Measurements from ENCODE around the gene ZMYND15. TPM values are rescaled to one million over a fixed set of nuclear protein-coding genes. Genes with fewer than 3 reads are reported as not detected.
A peak's percentile ranks its signal among the peaks of the same experiment; 100 is the strongest.

ZMYND15 gene
- total RNA-seq, 2 donors from 2014 or later, result 0.21 to 0.39 TPM

- DNase-seq, result no peak
- intact Hi-C loops (cut with DNase I), result no loop called here
- no peak for ATAC-seq
Measured at GRCh38 chr17:4769628-4770027, 30.0 kb downstream of the ZMYND15 start.

DNA sequence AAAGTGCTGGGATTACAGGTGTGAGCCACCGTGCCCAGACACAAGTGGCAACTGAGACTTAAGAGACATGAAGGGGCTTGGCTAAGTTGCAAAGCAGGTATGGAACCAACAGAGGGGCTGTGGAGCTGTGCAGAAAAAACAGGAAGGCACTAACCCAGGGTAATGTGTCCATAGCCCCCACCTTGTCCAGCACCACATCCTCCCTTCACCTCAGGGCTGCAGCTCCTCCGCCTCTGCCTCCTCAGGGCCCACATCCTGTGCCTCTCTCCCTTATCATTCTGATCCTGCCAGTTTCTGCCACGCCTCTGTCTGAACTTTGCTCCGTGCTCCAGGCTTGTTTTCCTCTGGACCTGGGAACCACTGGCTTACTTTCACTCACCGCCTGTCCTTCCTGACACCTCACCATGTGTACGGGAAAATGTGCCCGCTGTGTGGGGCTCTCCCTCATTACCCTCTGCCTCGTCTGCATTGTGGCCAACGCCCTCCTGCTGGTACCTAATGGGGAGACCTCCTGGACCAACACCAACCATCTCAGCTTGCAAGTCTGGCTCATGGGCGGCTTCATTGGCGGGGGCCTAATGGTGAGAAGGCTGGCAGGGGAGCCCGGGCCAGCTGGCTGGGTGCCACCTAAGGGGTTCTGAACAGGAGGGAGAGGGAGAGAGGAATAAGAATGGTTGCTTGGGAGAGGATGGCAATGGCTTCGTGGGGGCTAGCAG is 32.0 kb downstream of the ZMYND15 start, which contains the start of gene TM4SF5:
TSS of gene TM4SF5 (plus strand) at position 368 of the 716 bp plus-strand sequence. CDS start at position 405, 37 bp downstream.
- DNase-seq (no peak), ATAC-seq (no peak)
- intact Hi-C loops (cut with DNase I), result no loop called here

- DNase-seq (no peak), ATAC-seq (no peak)
- intact Hi-C loops (cut with DNase I), result no loop called here
Measured at GRCh38 chr17:4772235-4772613, 32.6 kb downstream of the ZMYND15 start.

- intact Hi-C loops (cut with DNase I), result no loop called here
- DNase-seq, result no peak
- no peak for ATAC-seq
Measured at GRCh38 chr17:4777969-4778760, 38.5 kb downstream of the ZMYND15 start.

GRCh38 chr17:4780325-4780955 is 40.8 kb downstream of the ZMYND15 start:
- intact Hi-C loops (cut with DNase I), result no loop called here
- DNase-seq (no peak), ATAC-seq (no peak)

DNA sequence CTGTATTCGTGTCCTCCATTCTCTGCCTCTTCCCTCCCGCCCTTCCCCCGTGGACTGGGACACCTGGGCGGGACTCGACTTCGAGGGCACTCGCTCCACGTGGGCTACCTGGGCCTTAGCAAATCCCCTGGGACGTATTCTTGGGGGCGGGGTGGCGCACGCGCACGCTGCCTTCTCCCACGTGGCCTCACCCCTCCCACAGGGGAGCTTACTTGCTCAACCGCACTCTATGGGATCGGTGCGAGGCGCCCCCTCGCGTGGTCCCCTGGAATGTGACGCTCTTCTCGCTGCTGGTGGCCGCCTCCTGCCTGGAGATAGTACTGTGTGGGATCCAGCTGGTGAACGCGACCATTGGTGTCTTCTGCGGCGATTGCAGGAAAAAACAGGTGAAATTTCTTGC is 43.0 kb downstream of the ZMYND15 start:
- DNase-seq (no peak), ATAC-seq (no peak)
- intact Hi-C loops (cut with DNase I), result no loop called here

DNA sequence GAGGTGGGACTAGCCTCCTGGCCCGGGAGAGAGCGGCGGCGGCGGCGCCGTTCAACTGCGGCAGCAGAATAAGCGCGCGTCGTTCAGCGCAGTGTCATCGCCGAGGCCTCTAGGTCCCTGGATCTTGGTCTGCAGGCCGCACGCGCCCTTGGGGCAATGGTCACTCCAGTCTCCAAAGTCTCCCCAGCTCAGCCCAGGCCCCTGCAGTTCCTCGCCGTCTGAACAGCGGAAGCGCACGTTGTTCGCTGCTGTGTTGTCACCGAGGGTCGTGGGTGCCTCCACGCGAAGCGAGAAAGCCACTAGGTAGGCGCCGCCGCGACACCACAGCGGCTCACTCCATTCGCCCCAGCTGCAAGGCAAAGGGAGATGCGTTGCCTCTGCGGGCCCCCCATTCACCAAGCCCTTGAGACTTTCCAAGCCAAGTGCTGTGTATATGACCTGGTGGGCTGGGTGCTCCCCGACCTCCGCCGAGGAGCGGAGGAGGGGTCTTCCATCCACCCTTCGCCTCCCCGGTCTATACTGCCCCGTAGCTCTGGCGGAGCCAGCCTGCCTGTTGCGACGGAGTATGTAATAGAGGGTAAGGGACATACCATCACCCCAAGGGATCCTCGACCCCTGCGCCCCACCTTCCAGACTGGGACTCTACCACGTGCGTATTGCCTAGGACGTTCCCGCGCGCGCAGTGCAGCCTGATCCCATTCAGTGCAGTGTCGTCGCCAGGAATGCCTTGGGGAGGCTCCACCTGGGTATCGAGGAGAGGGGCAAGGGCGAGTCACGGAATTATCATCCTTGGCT is 45.9 kb downstream of the ZMYND15 start:
- ATAC-seq (no peak), DNase-seq (no peak)
- intact Hi-C loops (cut with DNase I), result loop anchor here (5.0 kb wide), 3 partner anchors 43 to 102 kb away; no protein-coding TSS in a partner anchor

DNA sequence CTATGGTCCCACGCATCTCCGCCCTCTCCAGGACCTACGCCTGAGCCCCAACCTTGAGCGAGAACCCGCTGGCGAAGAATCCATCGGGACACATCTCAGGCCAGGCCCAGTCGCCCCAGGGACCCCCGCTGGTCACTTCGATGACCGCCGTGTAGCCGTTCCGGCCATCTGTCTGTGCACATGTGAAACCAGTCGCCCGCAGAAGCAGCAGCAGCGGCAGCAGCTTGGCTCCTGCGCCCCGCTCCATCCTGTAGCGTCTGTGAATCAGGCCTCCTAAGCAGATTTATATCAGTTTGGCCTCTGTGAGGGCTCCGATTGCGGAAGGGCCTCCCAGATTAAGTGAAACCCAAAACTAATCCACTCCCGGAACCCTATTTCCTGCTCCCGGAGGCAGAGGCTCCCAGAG is 46.5 kb downstream of the ZMYND15 start, which contains the start of gene VMO1:
TSS of gene VMO1 (minus strand) at position 259 of the 406 bp plus-strand sequence. CDS start at position 247, 12 bp downstream.
- DNase-seq (peak; percentile 47), ATAC-seq (no peak)
- intact Hi-C loops (cut with DNase I), result loop anchor here (5.0 kb wide), 3 partner anchors 44 to 101 kb away; no protein-coding TSS in a partner anchor

DNA sequence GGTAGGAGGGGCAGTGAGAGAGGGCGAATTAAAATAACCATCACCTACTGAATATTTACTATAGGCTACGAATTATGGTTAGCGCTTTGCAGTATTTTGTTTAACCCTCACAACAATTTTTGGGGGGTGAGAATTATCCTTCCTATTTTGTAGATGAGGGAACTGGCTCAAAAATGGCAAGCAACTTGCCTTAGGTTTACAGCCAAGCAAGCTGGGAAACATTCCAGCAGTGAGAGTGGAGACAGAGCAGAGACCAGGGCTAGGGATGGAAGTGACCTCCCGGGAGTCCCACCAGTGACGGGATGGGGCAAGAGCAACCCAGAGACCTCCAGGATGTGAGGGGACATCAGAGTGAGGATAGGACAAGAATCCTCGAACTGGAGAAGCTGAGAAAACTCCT is 46.9 kb downstream of the ZMYND15 start:
- DNase-seq (no peak), ATAC-seq (no peak)
- intact Hi-C loops (cut with DNase I), result loop anchor here (5.0 kb wide), 3 partner anchors 44 to 101 kb away; no protein-coding TSS in a partner anchor

DNA sequence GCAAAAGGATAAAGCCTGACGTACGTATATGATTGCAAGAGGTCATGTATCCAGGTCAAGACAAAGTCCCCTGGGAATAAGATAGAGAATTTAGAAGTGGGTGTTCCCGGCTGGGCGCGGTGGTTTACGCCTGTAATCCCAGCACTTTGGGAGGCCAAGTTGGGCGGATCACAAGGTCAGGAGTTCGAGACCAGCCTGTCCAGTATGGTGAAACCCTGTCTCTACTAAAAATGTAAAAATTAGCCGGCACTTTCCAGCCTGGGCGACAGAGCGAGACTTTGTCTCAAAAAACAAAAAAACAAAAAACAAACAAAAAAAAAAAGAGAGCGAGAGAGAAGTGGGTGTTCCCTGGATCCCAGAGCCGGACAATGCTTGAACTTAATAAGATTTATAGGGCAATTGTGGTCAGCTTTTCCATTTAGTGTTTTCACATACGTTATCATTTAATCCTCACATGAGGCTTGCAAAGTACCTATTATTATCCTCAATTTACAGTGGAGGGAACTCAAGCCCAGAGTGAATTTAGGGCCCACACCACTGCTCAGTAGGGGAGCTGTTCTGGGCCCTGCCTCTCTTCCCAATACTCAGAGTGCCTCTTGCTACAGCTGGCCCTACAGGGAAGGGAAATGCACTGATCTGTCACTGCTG is 48.6 kb downstream of the ZMYND15 start:
- no peak for DNase-seq
- no peak for ATAC-seq
- intact Hi-C loops (cut with DNase I), result loop anchor here (5.0 kb wide), 3 partner anchors 46 to 99 kb away; no protein-coding TSS in a partner anchor

- intact Hi-C loops (cut with DNase I), result loop anchor here (5.0 kb wide), 3 partner anchors 47 to 98 kb away; no protein-coding TSS in a partner anchor
- DNase-seq (no peak), ATAC-seq (peak in 1 of 2 donors; percentile 2)
Measured at GRCh38 chr17:4788807-4789700, 49.4 kb downstream of the ZMYND15 start, which contains the start of gene GLTPD2. Gene GLTPD2 (plus strand): TSS chr17:4788964. CDS start chr17:4789012, 48 bp downstream.

DNA sequence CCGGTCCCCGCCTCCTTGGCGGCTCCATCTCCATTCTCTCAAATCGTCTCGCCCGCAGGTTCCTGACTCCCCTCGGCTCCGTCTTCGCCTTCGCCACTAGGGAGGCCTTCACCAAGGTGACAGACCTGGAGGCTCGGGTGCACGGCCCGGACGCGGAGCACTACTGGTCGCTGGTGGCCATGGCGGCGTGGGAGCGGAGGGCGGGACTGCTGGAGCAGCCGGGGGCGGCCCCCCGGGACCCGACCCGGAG is 50.0 kb downstream of the ZMYND15 start:
- no peak for DNase-seq
- intact Hi-C loops (cut with DNase I), result loop anchor here (5.0 kb wide), 3 partner anchors 47 to 98 kb away; no protein-coding TSS in a partner anchor
- ATAC-seq, result no peak

GRCh38 chr17:4789951-4790704 is 50.5 kb downstream of the ZMYND15 start:
- peak; percentile 90 for DNase-seq
- peak; percentile 95 for ATAC-seq
- intact Hi-C loops (cut with DNase I), result loop anchor here (5.0 kb wide), 3 partner anchors 48 to 97 kb away; no protein-coding TSS in a partner anchor

GRCh38 chr17:4790705-4791088 is 51.1 kb downstream of the ZMYND15 start:
- intact Hi-C loops (cut with DNase I), result no loop called here
- DNase-seq (no peak), ATAC-seq (no peak)

GRCh38 chr17:4795168-4795567 is 55.5 kb downstream of the ZMYND15 start:
- DNase-seq (no peak), ATAC-seq (no peak)
- intact Hi-C loops (cut with DNase I), result no loop called here
